DOHH2 (cell line): Measurements from ENCODE around the gene AGBL4.

Source experiments
- CTCF ChIP-seq: fragments of 200-600 bp; sonication (generic); IDR thresholded peaks from one replicate; pipeline ENCODE4 v1.5.1; 2014; ENCODE audit warnings: antibody characterized with exemption, mild to moderate bottlenecking, low read depth, low read length; ENCODE audit not compliant: poor library complexity, severe bottlenecking
- EZH2phosphoT487 ChIP-seq: fragments of 200-600 bp; sonication (generic); IDR thresholded peaks from 2 replicates; pipeline ENCODE4 v1.6.1; 2017; ENCODE audit warnings: borderline replicate concordance, mild to moderate bottlenecking, antibody characterized with exemption, low read length, moderate library complexity, mixed read lengths

- no peak for TF ChIP-seq CTCF
- no peak for TF ChIP-seq EZH2phosphoT487
Measured at GRCh38 chr1:49187056-49187455, 836.7 kb downstream of the AGBL4 start.
